A549 (cell line): ENCODE measurements around the gene PLXNA3. TPM values are rescaled to one million over a fixed set of nuclear protein-coding genes. Genes with fewer than 3 reads are reported as not detected.

Source experiments
- ATAC-seq, 2 experiments: fragments of 200-7000 bp in 1 of 2; fragments of >200 bp in 1 of 2; cut with Nextera tagmentation in 1 of 2; cut with Tn5 transposase in 1 of 2; 3 replicates each; pipeline versions ENCODE4 v1.8.0 to v1.9.1; 2018 to 2020; ENCODE audit warnings: mild to moderate bottlenecking in 1 of 2, moderate library complexity in 1 of 2
- CTCF ChIA-PET: fragments of 300-600 bp; sonication (Branson Sonifier 250); formaldehyde crosslinking; extraction: SDS; loops from one replicate; lab custom pipeline; 2021; ENCODE audit warnings: antibody characterized with exemption, inconsistent platforms; lab: Yijun Ruan, JAX
- POLR2A ChIA-PET: fragments of 350-600 bp; formaldehyde crosslinking; extraction: SDS; loops from one replicate; lab custom pipeline; 2021; ENCODE audit warnings: antibody characterized with exemption, inconsistent platforms; lab: Yijun Ruan, JAX
- DNase-seq, 2 experiments: peaks; one replicate each; pipeline versions ENCODE4 v3.0.0 to v3.0.0-alpha.2; 2011 to 2016; ENCODE audit warnings: low read depth in 1 of 2, low spot score in 1 of 2
- FAIRE-seq: peaks from 2 replicates; lab custom pipeline; 2011; peaks lifted over from hg19 to GRCh38; lab: Jason Lieb, UNC
- H3K27ac ChIP-seq, 2 experiments: fragments of >200 bp; sonication (Bioruptor Twin); formaldehyde crosslinking; 3 replicates each; pipeline ENCODE4 v1.5.1; 2016 to 2017
- H3K4me1 ChIP-seq: fragments of >200 bp; sonication (Bioruptor Twin); formaldehyde crosslinking; 3 replicates; pipeline ENCODE4 v1.6.1; 2016
- H3K4me2 ChIP-seq: fragments of >200 bp; sonication (Bioruptor Twin); formaldehyde crosslinking; 3 replicates; pipeline ENCODE4 v1.6.1; 2016
- H3K4me3 ChIP-seq: fragments of >200 bp; sonication (Bioruptor Twin); formaldehyde crosslinking; 3 replicates; pipeline ENCODE4 v1.5.1; 2016
- H3K9me3 ChIP-seq: fragments of >200 bp; sonication (Bioruptor Twin); formaldehyde crosslinking; 3 replicates; pipeline ENCODE4 v1.6.1; 2016
- CHD2 ChIP-seq: fragments of 150-350 bp; IDR thresholded peaks from 2 replicates; pipeline ENCODE4 v1.6.1; 2014; ENCODE audit warnings: low read length; ENCODE audit not compliant: partially characterized antibody
- FOXS1 ChIP-seq: fragments of 250-450 bp; sonication (Bioruptor Pico); IDR thresholded peaks from 2 replicates; pipeline ENCODE4 v1.5.0; 2020; ENCODE audit warnings: mild to moderate bottlenecking, moderate library complexity
- HOXA7 ChIP-seq: fragments of 250-450 bp; sonication (Bioruptor Pico); IDR thresholded peaks from 2 replicates; pipeline ENCODE4 v1.5.0; 2020; ENCODE audit warnings: mild to moderate bottlenecking, moderate library complexity
- NFE2L2 ChIP-seq: fragments of 150-350 bp; conservative IDR thresholded peaks from 2 replicates; pipeline ENCODE4 v1.6.1; 2014; ENCODE audit warnings: low read length
- RAD21 ChIP-seq, 2 experiments: fragments of >200 bp in 1 of 2; sonication (Bioruptor Twin) in 1 of 2; formaldehyde crosslinking in 1 of 2; IDR thresholded peaks in 1 of 2; conservative IDR thresholded peaks in 1 of 2; 2 replicates in 1 of 2; 3 replicates in 1 of 2; pipeline ENCODE4 v1.6.1; 2012 to 2018; ENCODE audit warnings: inconsistent platforms in 1 of 2
- TP53 ChIP-seq: fragments of 250-450 bp; sonication (Bioruptor Pico); IDR thresholded peaks from 2 replicates; pipeline ENCODE4 v1.5.0; 2021; ENCODE audit warnings: mild to moderate bottlenecking, moderate library complexity
- WGBS: methylation state at CpG from one replicate; pipeline ENCODE4 v1.1.6; 2017; ENCODE audit errors: missing lambda C conversion rate; 5-methylcytosine and 5-hydroxymethylcytosine counted together
- polyA plus RNA-seq, 4 experiments: library from polyadenylated mRNA; depleted of rRNA in 3 of 4; stranded (reverse); fragments of >200 nt; fragmentation: RNase III in 1 of 4; extraction: RNeasy Plus Mini Kit Qiagen cat#74134 plus additional on column Dnase treatment in 1 of 4; gene quantifications; 2 replicates in 3 of 4; 3 replicates in 1 of 4; pipeline ENCODE4 v1.2.3, GENCODE V29; 2011 to 2017
- TF ChIP-seq, protein P1 (sequence below): fragments of 450-650 bp; IDR thresholded peaks from 2 replicates; pipeline ENCODE4 v1.6.1; 2014; ENCODE audit warnings: antibody characterized with exemption
- TF ChIP-seq, protein P2 (sequence below): IDR thresholded peaks from 2 replicates; pipeline ENCODE4 v1.6.1; 2012; ENCODE audit warnings: low read depth, borderline replicate concordance
- TF ChIP-seq, protein P3 (sequence below): fragments of 250-450 bp; sonication (Bioruptor Pico); IDR thresholded peaks from 2 replicates; pipeline ENCODE4 v1.5.0; 2021; ENCODE audit warnings: mild to moderate bottlenecking, moderate library complexity, borderline replicate concordance
- TF ChIP-seq, protein P4 (sequence below): fragments of 200-600 bp; sonication (generic); IDR thresholded peaks from 2 replicates; pipeline ENCODE4 v1.6.1; 2016; ENCODE audit warnings: antibody characterized with exemption, mild to moderate bottlenecking, moderate library complexity
- TF ChIP-seq, protein P5 (sequence below): fragments of 250-450 bp; sonication (Bioruptor Pico); IDR thresholded peaks from 2 replicates; pipeline ENCODE4 v1.5.0; 2020; ENCODE audit warnings: low read depth, mild to moderate bottlenecking, moderate library complexity

PLXNA3 gene
- polyA plus RNA-seq, 2 of the 4 experiments (the other 2 are of a cell fraction): 3.4 to 10.1 TPM

DNA sequence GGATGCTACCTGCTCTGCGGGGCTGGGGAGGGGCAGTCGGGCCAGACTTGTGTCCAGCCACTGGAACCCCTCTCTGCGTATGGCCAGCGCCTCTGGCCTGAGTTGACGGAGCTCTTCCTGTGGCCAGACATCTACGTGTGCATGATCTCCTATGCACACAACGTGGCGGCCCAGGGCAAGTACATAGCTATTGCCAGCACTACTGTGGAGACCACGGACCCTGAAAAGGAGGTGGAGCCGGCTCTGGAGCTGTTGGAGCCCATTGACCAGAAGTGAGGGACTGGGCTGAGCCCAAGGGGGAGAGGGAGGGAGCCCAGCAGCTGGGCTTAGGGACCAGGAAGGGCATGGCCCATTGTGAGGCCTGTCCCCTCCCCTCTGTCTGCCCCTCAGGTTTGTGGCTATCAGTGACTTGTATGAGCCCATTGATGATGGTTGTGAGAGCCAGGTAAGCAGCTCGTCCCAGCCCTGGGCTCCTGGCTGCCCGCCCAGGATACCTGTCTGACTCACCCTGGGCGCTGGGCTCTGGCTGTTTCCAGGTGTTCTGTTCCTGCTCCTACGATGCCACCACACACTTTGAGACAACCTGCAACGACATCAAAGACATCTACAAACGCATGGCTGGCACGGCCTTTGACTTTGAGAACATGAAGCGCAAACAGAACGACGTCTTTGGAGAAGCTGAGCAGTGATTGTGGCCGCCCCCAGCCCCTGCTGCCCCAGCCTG is 15.9 kb upstream of the PLXNA3 start:
- 84% methylated on average over 14 of the region's 21 CpGs for WGBS
- POLR2A ChIA-PET: no interaction called here
- no peak for FAIRE-seq

DNA sequence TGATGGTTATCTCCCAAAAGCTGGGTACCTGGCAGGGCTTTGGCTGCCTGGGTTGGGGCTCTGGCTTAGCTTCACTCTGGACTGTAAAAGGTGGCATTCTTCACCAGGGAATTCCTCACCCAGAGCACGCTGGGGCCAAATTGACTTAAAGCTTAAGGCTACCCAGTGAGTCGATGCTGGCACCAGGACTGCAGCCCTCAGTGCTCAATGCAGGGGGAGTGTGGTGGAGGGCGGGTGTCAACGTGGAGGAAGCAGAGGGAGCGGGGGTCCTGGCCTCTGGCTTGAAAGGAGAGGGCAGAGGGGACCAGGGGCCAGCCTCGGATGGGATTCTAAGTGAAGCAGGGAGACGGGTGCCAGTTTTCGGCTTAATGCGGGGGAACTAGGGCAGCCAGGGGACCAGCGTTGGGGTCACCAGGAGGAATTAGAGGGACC is 14.6 kb upstream of the PLXNA3 start:
- H3K4me3 ChIP-seq: peak overlapping the region; percentile 99
- CTCF ChIA-PET: no interaction called here
- peaks cover 15% of the 10 kb centered on the region for H3K4me1 ChIP-seq
- no peaks in the 10 kb centered on the region for H3K9me3 ChIP-seq
- TF ChIP-seq TP53 (CRISPR knock-in tag) (no peak), CHD2 (no peak), FOXS1 (CRISPR knock-in tag) (no peak), RAD21 (conservative IDR thresholded peaks at IDR 0.05 in 1 of 2, IDR thresholded peaks at IDR 0.05 in 1 of 2) (no peak)
- TF ChIP-seq, protein P1, sequence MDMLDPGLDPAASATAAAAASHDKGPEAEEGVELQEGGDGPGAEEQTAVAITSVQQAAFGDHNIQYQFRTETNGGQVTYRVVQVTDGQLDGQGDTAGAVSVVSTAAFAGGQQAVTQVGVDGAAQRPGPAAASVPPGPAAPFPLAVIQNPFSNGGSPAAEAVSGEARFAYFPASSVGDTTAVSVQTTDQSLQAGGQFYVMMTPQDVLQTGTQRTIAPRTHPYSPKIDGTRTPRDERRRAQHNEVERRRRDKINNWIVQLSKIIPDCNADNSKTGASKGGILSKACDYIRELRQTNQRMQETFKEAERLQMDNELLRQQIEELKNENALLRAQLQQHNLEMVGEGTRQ: no peak
- TF ChIP-seq, all 56 proteins: peak for 0
- ATAC-seq (peak; percentile 48 to 54), FAIRE-seq (no peak), DNase-seq (no peak)
- POLR2A ChIA-PET: interaction anchor here (0.7 kb wide), 1 partner anchor 9 kb away, joined by 3 read pairs; no protein-coding TSS in a partner anchor
- peak overlapping the region; percentile 92 to 96 for H3K27ac ChIP-seq
- 36% methylated on average over 10 of the region's 10 CpGs for WGBS
- H3K4me2 ChIP-seq: peak overlapping the region; percentile 99

More for the DNA sequence above, 15.9 kb upstream of the PLXNA3 start:
- CTCF ChIA-PET: interaction anchor here (1.1 to 1.2 kb wide), 2 partner anchors 13 to 14 kb away, joined by 3 read pairs; partner anchors contain the start of gene ATP6AP1
- Histone ChIP-seq H3K4me2 (no peak overlapping the region), H3K27ac (no peak overlapping the region), H3K4me1 (peaks cover 21% of the 10 kb centered on the region), H3K9me3 (no peaks in the 10 kb centered on the region), H3K4me3 (no peak overlapping the region)
- ATAC-seq: no peak
- DNase-seq: no peak
- TF ChIP-seq, protein P2, sequence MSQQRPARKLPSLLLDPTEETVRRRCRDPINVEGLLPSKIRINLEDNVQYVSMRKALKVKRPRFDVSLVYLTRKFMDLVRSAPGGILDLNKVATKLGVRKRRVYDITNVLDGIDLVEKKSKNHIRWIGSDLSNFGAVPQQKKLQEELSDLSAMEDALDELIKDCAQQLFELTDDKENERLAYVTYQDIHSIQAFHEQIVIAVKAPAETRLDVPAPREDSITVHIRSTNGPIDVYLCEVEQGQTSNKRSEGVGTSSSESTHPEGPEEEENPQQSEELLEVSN: no peak
- TF ChIP-seq, protein P3, sequence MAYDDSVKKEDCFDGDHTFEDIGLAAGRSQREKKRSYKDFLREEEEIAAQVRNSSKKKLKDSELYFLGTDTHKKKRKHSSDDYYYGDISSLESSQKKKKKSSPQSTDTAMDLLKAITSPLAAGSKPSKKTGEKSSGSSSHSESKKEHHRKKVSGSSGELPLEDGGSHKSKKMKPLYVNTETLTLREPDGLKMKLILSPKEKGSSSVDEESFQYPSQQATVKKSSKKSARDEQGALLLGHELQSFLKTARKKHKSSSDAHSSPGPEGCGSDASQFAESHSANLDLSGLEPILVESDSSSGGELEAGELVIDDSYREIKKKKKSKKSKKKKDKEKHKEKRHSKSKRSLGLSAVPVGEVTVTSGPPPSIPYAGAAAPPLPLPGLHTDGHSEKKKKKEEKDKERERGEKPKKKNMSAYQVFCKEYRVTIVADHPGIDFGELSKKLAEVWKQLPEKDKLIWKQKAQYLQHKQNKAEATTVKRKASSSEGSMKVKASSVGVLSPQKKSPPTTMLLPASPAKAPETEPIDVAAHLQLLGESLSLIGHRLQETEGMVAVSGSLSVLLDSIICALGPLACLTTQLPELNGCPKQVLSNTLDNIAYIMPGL (CRISPR knock-in tag): no peak
- TF ChIP-seq, protein P4, sequence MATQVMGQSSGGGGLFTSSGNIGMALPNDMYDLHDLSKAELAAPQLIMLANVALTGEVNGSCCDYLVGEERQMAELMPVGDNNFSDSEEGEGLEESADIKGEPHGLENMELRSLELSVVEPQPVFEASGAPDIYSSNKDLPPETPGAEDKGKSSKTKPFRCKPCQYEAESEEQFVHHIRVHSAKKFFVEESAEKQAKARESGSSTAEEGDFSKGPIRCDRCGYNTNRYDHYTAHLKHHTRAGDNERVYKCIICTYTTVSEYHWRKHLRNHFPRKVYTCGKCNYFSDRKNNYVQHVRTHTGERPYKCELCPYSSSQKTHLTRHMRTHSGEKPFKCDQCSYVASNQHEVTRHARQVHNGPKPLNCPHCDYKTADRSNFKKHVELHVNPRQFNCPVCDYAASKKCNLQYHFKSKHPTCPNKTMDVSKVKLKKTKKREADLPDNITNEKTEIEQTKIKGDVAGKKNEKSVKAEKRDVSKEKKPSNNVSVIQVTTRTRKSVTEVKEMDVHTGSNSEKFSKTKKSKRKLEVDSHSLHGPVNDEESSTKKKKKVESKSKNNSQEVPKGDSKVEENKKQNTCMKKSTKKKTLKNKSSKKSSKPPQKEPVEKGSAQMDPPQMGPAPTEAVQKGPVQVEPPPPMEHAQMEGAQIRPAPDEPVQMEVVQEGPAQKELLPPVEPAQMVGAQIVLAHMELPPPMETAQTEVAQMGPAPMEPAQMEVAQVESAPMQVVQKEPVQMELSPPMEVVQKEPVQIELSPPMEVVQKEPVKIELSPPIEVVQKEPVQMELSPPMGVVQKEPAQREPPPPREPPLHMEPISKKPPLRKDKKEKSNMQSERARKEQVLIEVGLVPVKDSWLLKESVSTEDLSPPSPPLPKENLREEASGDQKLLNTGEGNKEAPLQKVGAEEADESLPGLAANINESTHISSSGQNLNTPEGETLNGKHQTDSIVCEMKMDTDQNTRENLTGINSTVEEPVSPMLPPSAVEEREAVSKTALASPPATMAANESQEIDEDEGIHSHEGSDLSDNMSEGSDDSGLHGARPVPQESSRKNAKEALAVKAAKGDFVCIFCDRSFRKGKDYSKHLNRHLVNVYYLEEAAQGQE: no peak
- TF ChIP-seq, protein P5, sequence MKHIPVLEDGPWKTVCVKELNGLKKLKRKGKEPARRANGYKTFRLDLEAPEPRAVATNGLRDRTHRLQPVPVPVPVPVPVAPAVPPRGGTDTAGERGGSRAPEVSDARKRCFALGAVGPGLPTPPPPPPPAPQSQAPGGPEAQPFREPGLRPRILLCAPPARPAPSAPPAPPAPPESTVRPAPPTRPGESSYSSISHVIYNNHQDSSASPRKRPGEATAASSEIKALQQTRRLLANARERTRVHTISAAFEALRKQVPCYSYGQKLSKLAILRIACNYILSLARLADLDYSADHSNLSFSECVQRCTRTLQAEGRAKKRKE (CRISPR knock-in tag): no peak
- TF ChIP-seq NFE2L2 (no peak), HOXA7 (CRISPR knock-in tag) (no peak)
